SW 1271 (cell line): ENCODE results near the gene POP4.
"Not testable (repeated sequence)": the region's sequence is repeated elsewhere in the genome, so short reads cannot be mapped to it uniquely, and the experiment has no call there.

Source experiments
- DNase-seq, 2 experiments: peaks; one replicate each; lab custom pipeline; 2025; lab: John Stamatoyannopoulos, UW

The POP4 gene

DNA sequence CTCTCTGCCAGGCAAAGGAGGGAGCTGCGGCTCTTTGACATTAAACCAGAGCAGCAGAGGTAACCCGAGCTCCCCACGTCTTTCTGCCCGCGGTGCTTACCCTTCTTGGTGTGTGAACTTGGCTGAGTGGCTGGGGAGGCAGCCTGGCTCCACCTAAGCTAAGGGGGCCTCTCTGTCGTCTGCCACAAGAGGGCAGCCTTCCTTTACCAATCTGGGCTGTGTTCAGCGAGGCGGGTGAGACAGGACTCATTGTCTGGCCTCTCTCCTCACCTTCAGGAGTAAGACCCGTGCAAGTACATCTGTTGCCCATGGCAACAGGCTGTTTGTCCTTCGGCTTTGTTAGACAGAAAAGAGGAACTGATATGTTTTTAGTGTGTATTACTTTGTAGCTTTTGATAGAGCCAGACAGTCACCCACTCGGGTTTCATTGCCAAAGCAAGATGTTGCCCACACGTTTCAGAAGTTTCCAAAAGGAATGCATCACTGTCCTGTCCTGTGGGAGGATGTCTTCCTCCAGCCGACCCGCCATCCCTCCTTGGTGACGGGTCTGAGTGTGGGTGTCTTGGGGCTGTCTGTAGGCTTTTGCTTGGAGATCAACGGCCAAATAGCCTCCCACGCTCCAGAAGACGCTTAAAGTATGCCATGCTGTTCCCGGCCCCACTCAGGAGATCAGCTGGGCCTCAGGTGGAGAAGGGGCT, 4.6 kb downstream of the POP4 start:
- peak; percentile 34 to 66 for DNase-seq

DNA sequence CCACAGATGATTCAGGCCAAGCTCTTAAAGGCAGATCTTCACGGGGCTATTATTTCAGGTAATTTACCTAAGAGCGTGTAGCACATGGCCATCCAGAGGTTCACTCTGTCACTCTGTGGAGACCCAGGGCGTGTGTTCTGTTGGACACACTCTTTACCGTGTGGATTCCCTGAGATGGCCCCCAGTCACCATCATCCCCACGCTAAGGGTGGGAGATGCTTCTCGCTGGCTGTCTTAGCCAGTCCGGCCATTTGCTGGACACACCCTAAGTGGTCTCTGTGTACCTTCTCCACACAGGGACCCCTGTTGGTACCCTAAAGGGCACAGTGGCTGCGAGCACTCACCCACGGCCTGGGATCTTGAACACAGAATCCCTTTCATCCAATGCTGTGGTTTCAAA, 6.0 kb downstream of the POP4 start:
- DNase-seq, result no peak

DNA sequence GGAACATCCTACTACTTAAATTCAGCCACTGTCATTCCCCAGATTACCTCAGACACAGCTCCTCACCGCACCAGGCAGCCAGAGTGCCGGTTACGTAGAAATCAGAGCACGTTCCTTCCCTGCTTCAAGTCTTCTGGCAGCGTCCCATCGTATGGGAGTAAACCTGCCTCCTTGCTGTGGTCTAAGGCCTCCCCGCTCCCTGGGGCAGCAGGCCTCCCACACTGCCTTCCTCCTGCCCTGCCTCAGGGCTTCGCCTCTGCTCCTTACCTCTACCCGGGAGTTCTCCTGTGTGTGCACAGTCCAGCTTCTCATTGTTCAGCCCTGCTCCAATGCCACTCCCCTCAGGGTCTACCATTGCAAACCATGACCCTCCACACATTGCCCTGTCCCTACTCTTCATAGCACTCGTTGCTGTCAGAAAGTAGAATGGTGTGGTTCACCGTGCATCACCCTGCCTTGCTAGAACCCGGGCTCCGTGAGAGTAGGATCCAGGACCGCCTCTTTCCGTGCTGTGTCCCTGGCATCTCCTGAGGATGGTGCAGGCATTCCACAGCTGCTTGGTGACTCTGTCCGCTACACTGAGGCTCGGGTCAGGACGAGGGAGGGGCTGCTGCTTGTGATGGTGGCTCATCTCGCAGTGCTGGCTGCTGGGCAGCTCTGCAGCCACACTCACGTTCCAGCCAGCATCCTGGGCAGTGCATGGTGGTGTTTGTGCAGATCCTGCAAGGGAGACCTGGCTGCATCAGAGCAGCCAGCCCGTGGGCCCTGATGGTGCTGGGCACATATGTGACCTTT, 6.9 kb downstream of the POP4 start:
- no peak for DNase-seq

DNA sequence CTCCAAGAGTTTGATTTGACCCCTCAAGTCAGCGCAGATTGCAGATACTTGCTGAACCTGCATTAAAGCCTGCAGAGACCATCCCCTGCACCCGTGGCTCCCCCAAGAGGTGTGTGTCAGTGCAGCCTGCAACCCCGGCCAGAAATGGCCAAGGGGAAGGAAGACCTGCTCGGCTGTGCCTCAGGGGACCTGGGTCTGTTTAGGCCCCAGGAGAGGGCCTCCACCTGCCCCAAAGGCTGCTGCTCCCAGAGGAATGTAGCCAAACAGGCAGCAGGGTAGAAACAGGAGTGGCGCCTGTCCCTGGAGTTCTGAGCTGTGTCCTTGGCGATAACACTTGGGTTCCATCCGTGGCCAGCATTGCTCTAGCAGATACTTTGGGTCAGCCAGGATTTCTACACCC, 8.0 kb downstream of the POP4 start:
- no peak for DNase-seq

DNA sequence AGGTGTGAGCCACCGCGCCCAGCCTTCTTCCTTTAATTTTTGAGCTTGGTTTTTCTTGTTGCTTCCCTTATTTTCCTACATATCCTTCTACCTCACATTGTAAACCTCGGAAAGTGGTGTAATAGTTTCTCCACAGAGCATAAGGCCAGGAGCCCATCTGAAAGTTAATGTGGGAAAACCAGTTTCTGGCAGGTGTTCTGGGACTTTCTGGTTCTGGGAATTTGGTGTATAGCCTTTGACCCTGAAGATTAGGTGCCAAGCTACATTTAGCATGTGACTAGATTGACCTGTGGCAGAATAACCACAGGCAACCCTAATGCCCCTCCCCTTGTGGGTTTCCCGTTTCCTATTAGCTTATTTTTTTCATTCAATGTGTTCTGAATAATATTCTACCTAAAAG, 8.7 kb downstream of the POP4 start:
- no peak for DNase-seq

DNA sequence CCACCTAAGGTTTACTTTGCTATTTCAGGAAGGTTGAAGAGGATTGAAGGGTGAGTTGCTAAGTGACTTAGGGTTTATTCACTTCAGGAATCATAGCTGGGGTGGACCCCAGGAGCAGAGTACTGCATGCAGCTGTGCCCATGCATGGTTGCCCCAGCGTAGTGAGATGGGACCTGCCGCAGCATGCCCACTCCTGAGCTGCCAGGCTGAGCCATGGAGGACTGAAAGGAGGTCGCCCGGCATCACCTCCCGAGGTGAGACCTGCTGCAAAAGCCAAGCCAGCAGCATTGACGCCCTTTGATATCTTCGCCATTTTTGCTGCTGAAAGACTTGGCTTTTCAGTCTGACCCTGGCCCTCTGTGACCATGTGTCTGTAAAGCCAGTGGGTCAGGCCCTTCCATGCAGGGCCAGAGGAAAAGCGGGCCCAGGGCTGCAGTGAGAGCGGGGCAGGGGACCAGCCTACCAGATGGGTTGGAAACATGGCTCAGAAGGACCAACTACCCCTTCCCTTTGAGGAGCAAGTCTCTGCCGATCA, 9.9 kb downstream of the POP4 start:
- no peak for DNase-seq

GRCh38 chr19:29616541-29616940, 10.5 kb downstream of the POP4 start:
- no peak for DNase-seq

GRCh38 chr19:29617366-29618266, 11.5 kb downstream of the POP4 start:
- DNase-seq, result no peak

GRCh38 chr19:29618434-29618833, 12.4 kb downstream of the POP4 start:
- no peak for DNase-seq

GRCh38 chr19:29618871-29619270, 12.8 kb downstream of the POP4 start:
- no peak for DNase-seq

GRCh38 chr19:29620931-29621351, 14.9 kb downstream of the POP4 start:
- no peak for DNase-seq

DNA sequence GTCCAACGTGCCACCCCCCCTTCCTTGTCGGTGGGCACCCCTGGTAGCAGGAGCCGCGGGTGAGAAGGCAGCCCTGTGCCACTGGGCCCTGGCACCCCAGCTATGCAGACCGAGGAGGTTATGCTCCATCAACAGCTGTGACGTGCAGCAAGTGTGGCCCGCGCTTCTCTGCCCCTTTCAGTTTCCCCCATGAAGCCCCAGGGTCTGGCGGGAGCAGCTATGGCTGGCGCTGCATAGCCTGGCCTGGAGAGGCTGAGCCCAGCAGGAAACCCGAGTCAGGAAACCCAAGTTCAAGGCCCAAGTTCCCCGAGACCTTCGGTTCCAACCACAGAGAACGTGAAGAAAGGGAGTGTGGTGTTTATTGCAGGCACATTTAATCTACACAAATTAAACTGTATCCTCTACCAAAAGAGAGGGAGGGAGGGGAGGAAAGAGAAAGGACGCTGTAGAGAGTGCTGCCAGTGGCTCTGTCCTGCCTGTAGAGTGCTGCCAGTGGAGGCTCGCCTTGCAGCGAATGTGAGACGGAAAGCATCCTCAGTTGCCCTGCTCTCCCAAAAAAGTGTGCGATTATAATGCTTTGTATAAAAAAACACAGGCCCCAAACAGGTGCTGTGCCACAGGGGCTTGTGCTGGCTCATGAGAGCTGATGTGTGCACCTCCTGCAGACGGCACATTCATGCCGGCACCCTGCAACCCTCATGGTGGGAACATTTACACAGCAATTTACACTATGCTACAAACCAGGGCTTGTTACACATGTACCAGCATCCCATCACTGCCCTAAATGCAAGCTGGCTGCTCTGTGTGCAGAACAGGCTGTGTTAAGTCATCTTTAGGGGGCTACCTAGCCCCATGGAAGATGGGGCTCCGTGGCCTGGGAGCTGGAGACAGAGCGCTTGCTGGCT, 16.3 kb downstream of the POP4 start:
- peak in 1 of 2 experiments; percentile 4 for DNase-seq

DNA sequence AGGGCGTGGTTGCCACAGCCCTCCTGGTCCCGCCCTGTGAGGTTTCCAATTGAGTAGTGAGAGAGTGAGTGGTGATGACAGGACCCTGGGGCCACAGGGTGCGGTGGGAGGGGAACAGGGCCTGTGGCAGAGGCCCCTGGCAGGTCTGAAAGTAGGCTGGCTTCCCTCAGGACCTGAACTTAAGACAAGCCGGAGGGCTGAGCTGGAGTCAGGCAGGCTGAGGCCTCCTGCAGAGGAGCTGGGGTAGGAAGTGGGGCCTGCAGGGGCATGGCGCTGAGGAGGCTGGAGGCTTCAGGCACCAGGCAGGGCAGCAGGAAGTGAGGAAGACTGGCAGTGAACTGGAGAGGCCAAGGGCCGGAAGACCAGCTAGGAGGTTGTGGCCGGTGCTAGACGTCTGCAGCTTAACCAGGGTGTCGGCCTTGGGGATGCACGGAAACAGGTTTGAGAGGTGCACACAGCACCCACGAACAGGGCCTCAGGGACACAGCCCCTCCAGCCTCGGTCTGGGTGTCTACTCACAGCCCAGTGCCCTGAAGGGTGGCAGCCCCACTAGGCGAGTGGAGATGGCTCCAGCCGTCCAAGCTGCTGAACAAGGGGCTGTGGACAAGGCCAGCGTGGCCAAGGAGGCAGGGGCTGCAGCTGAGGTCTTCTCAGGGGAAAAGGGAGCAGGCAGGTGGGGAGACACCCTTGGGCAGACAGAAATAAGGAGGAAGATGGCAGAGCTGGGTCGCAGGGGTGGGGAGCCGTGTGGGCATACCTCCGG, 17.8 kb downstream of the POP4 start:
- DNase-seq, result no peak

- DNase-seq, result no peak
These were observed 18.6 kb downstream of the POP4 start for GRCh38 chr19:29624489-29625185.

- no peak for DNase-seq
These were observed 19.1 kb downstream of the POP4 start for GRCh38 chr19:29625186-29625651.

DNA sequence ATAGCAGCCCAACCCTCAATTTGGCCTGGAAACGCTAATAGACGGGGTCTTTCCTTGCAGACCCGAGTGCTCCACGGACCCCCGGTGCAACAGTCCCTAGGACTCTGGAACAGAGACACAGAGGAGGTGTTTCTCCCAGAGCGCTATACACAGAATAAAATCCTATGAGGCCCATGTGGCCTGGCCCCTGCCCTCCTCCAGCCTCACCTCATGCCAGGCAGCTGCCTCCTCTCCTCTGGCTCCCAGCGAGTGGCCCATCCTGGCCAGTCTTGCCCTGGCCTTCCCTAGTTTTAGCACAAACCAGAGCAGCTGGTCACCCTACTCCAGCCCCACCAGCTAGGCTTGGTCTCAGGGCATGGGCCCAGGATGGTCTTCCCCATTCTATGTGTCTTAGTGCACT, 20.3 kb downstream of the POP4 start:
- DNase-seq, result no peak

DNA sequence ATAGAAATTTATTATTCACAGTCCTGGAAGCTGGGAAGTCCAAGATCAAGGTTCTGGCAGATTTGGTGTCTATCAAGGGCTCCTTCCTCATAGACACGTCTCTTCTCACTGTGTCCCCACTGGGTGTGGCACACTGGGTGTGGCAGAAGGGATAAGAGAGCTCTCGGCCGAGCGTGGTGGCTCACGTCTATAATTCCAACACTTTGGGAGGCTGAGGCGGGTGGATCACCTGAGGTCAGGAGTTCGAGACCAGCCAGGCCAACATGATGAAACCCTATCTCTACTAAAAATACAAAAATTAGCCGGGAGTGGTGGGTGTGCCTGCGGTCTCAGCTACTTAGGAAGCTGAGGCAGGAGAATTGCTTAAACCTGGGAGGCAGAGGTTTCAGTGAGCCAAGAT, 20.7 kb downstream of the POP4 start:
- not testable (repeated sequence) for DNase-seq

- DNase-seq, result no peak
These were observed 22.7 kb downstream of the POP4 start for GRCh38 chr19:29628661-29629385.
